ENCODE measurements around the gene BCAT1. TPM values are rescaled to one million over a fixed set of nuclear protein-coding genes. Genes with fewer than 3 reads are reported as not detected.

The BCAT1 gene
- polyA plus RNA-seq, 1 experiment, result 61.1 TPM

- DNase-seq (ENCODE audit: low read depth, low spot score), result no peak
- Histone ChIP-seq H3K4me3 (ENCODE audit: low read depth, low read length) (no peak overlapping the region), H3K27ac (ENCODE audit: low read depth, low read length) (no peak overlapping the region), H3K27me3 (ENCODE audit: control insufficient read depth, insufficient read depth, low read length) (no peaks in the 10 kb centered on the region), H3K9me3 (ENCODE audit: control insufficient read depth, insufficient read depth, low read length) (peaks cover 6% of the 10 kb centered on the region; the same call in 1 of the 2 replicates)
- POLR2A ChIA-PET, result no interaction called here
- TF ChIP-seq CTCF (IDR thresholded peaks at IDR 0.05; ENCODE audit: low read depth, low read length), result no peak
- CTCF ChIA-PET, result interaction anchor here (1.1 kb wide), 1 partner anchor 9 kb away, joined by 3 read pairs; no protein-coding TSS in a partner anchor
These were observed 27.5 kb downstream of the BCAT1 start for GRCh38 chr12:24921251-24922038.

GRCh38 chr12:24920141-24920540 lies 28.8 kb downstream of the BCAT1 start:
- H3K4me3 ChIP-seq (ENCODE audit: low read depth, low read length), result no peak overlapping the region
- no peak overlapping the region for H3K27ac ChIP-seq (ENCODE audit: low read depth, low read length)
- DNase-seq (ENCODE audit: low read depth, low spot score), result no peak
- no peaks in the 10 kb centered on the region for H3K27me3 ChIP-seq (ENCODE audit: control insufficient read depth, insufficient read depth, low read length)
- POLR2A ChIA-PET, result no interaction called here
- CTCF ChIA-PET, result interaction anchor here (0.6 kb wide), 1 partner anchor 39 kb away, joined by 3 read pairs; no protein-coding TSS in a partner anchor
- no peak for TF ChIP-seq CTCF (IDR thresholded peaks at IDR 0.05; ENCODE audit: low read depth, low read length)
- no peaks in the 10 kb centered on the region; the same call in 1 of the 2 replicates for H3K9me3 ChIP-seq (ENCODE audit: control insufficient read depth, insufficient read depth, low read length)

- no peak for DNase-seq (ENCODE audit: low read depth, low spot score)
- CTCF ChIA-PET, result interaction anchor here (0.6 kb wide), 1 partner anchor 40 kb away, joined by 3 read pairs; no protein-coding TSS in a partner anchor
- H3K27me3 ChIP-seq (ENCODE audit: control insufficient read depth, insufficient read depth, low read length), result no peaks in the 10 kb centered on the region
- H3K27ac ChIP-seq (ENCODE audit: low read depth, low read length), result no peak overlapping the region
- no peaks in the 10 kb centered on the region; the same call in 1 of the 2 replicates for H3K9me3 ChIP-seq (ENCODE audit: control insufficient read depth, insufficient read depth, low read length)
- POLR2A ChIA-PET, result no interaction called here
- TF ChIP-seq CTCF (IDR thresholded peaks at IDR 0.05; ENCODE audit: low read depth, low read length), result no peak
- H3K4me3 ChIP-seq (ENCODE audit: low read depth, low read length), result no peak overlapping the region
These were observed 29.4 kb downstream of the BCAT1 start for GRCh38 chr12:24919346-24920001.

GRCh38 chr12:24918596-24918995 lies 30.3 kb downstream of the BCAT1 start:
- ChIA-PET CTCF (no interaction called here), POLR2A (no interaction called here)
- TF ChIP-seq CTCF (IDR thresholded peaks at IDR 0.05; ENCODE audit: low read depth, low read length), result no peak
- Histone ChIP-seq H3K4me3 (ENCODE audit: low read depth, low read length) (no peak overlapping the region), H3K27me3 (ENCODE audit: control insufficient read depth, insufficient read depth, low read length) (no peaks in the 10 kb centered on the region), H3K27ac (ENCODE audit: low read depth, low read length) (no peak overlapping the region), H3K9me3 (ENCODE audit: control insufficient read depth, insufficient read depth, low read length) (no peaks in the 10 kb centered on the region; the same call in 1 of the 2 replicates)
- no peak for DNase-seq (ENCODE audit: low read depth, low spot score)

GRCh38 chr12:24915501-24915900 lies 33.4 kb downstream of the BCAT1 start:
- Histone ChIP-seq H3K9me3 (ENCODE audit: control insufficient read depth, insufficient read depth, low read length) (no peaks in the 10 kb centered on the region; the same call in 1 of the 2 replicates), H3K27ac (ENCODE audit: low read depth, low read length) (no peak overlapping the region), H3K27me3 (ENCODE audit: control insufficient read depth, insufficient read depth, low read length) (no peaks in the 10 kb centered on the region), H3K4me3 (ENCODE audit: low read depth, low read length) (no peak overlapping the region)
- ChIA-PET POLR2A (interaction anchor here (0.6 kb wide), 1 partner anchor 32 kb away, joined by 6 read pairs; no protein-coding TSS in a partner anchor), CTCF (no interaction called here)
- TF ChIP-seq CTCF (IDR thresholded peaks at IDR 0.05; ENCODE audit: low read depth, low read length), result no peak
- no peak for DNase-seq (ENCODE audit: low read depth, low spot score)
